Measurements from ENCODE around the gene THAP10. TPM values are rescaled to one million over a fixed set of nuclear protein-coding genes. Genes with fewer than 3 reads are reported as not detected.

Gene THAP10
- total RNA-seq, 1 experiment from 2014 or later: 13.7 TPM

- intact Hi-C loops (cut with micrococcal nuclease; ENCODE audit: unreplicated experiment): loop anchor here (10.0 kb wide), 1 partner anchor 105 kb away; the partner anchor contains the start of gene UACA
- CTCF ChIA-PET: interaction anchor here (0.7 to 1.5 kb wide), 2 partner anchors 45 to 48 kb away, joined by 3 to 5 read pairs; no protein-coding TSS in a partner anchor
- H3K27ac Mint-ChIP-seq (ENCODE audit: unreplicated experiment): no peak overlapping the region
Measured at GRCh38 chr15:70870051-70870450, 22.2 kb downstream of the THAP10 start.

DNA sequence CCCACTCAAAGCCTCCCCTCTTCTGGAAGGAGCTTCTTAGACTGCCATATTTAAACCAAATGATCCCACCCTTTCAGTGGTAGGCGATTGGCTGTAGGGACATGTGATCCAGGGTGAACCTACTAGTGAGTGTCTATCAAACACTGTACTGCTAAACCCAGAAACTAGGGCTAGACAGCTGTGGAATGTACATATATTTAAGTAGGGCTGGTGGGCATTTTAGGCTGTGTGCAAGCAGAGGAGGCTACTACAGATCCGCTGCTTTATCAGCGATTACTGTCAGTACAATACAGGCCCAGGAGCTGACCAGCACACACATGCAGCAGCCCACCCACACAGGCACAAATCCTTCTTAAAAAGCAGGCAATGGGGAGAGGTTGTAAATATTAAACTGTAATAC lies 22.9 kb downstream of the THAP10 start:
- no peak overlapping the region for H3K27ac Mint-ChIP-seq (ENCODE audit: unreplicated experiment)
- H3K4me3 Mint-ChIP-seq (ENCODE audit: low read depth, unreplicated experiment): no peak overlapping the region

More at GRCh38 chr15:70870051-70870450, 22.2 kb downstream of the THAP10 start:
- no peak overlapping the region for H3K4me3 Mint-ChIP-seq (ENCODE audit: low read depth, unreplicated experiment)
- no peak for DNase-seq
- no peaks in the 10 kb centered on the region for H3K9me3 Mint-ChIP-seq (ENCODE audit: low read depth, unreplicated experiment)
- no peaks in the 10 kb centered on the region for H3K27me3 Mint-ChIP-seq (ENCODE audit: unreplicated experiment)
- peaks cover 22% of the 10 kb centered on the region for H3K4me1 Mint-ChIP-seq (ENCODE audit: low read depth, unreplicated experiment)
- no TSS peak for BruUV-seq (replicated peaks)
- no peak for TF ChIP-seq CTCF (IDR thresholded peaks at IDR 0.05; ENCODE audit: unreplicated experiment)
- H3K36me3 Mint-ChIP-seq (ENCODE audit: insufficient read depth, unreplicated experiment): no peaks in the 10 kb centered on the region

GRCh38 chr15:70867911-70868467 lies 24.2 kb downstream of the THAP10 start:
- Mint-ChIP-seq H3K27ac (ENCODE audit: unreplicated experiment) (no peak overlapping the region), H3K4me3 (ENCODE audit: low read depth, unreplicated experiment) (no peak overlapping the region), H3K27me3 (ENCODE audit: unreplicated experiment) (no peaks in the 10 kb centered on the region), H3K9me3 (ENCODE audit: low read depth, unreplicated experiment) (no peaks in the 10 kb centered on the region), H3K4me1 (ENCODE audit: low read depth, unreplicated experiment) (peaks cover 27% of the 10 kb centered on the region), H3K36me3 (ENCODE audit: insufficient read depth, unreplicated experiment) (no peaks in the 10 kb centered on the region)
- CTCF ChIA-PET: interaction anchor here (0.9 kb wide), 1 partner anchor 85 kb away, joined by 3 read pairs; no protein-coding TSS in a partner anchor
- intact Hi-C loops (cut with micrococcal nuclease; ENCODE audit: unreplicated experiment): no loop called here
- no peak for DNase-seq
- no TSS peak for BruUV-seq (replicated peaks)
- no peak for TF ChIP-seq CTCF (IDR thresholded peaks at IDR 0.05; ENCODE audit: unreplicated experiment)

More for the DNA sequence above, 22.9 kb downstream of the THAP10 start:
- H3K9me3 Mint-ChIP-seq (ENCODE audit: low read depth, unreplicated experiment): no peaks in the 10 kb centered on the region
- no peak for TF ChIP-seq CTCF (IDR thresholded peaks at IDR 0.05; ENCODE audit: unreplicated experiment)
- intact Hi-C loops (cut with micrococcal nuclease; ENCODE audit: unreplicated experiment): no loop called here
- H3K4me1 Mint-ChIP-seq (ENCODE audit: low read depth, unreplicated experiment): peaks cover 19% of the 10 kb centered on the region
- H3K36me3 Mint-ChIP-seq (ENCODE audit: insufficient read depth, unreplicated experiment): no peaks in the 10 kb centered on the region
- CTCF ChIA-PET: interaction anchor here (1.1 to 1.5 kb wide), 2 partner anchors 15 to 49 kb away, joined by 3 to 5 read pairs; no protein-coding TSS in a partner anchor
- BruUV-seq (replicated peaks): no TSS peak
- no peaks in the 10 kb centered on the region for H3K27me3 Mint-ChIP-seq (ENCODE audit: unreplicated experiment)
- DNase-seq: no peak

GRCh38 chr15:70866982-70867641 lies 25.1 kb downstream of the THAP10 start:
- TF ChIP-seq CTCF (IDR thresholded peaks at IDR 0.05; ENCODE audit: unreplicated experiment): no peak
- Mint-ChIP-seq H3K9me3 (ENCODE audit: low read depth, unreplicated experiment) (no peaks in the 10 kb centered on the region), H3K36me3 (ENCODE audit: insufficient read depth, unreplicated experiment) (no peaks in the 10 kb centered on the region), H3K27ac (ENCODE audit: unreplicated experiment) (no peak overlapping the region), H3K4me3 (ENCODE audit: low read depth, unreplicated experiment) (no peak overlapping the region), H3K27me3 (ENCODE audit: unreplicated experiment) (no peaks in the 10 kb centered on the region), H3K4me1 (ENCODE audit: low read depth, unreplicated experiment) (peaks cover 30% of the 10 kb centered on the region)
- no TSS peak for BruUV-seq (replicated peaks)
- CTCF ChIA-PET: no interaction called here
- DNase-seq: no peak
- intact Hi-C loops (cut with micrococcal nuclease; ENCODE audit: unreplicated experiment): no loop called here

All from Calu3 (cell line).